NCI-H1417 (cell line): ENCODE measurements around the gene ITPK1.

ENCODE experiments used
- DNase-seq, 3 experiments: peaks; one replicate each; lab custom pipeline; 2025; lab: John Stamatoyannopoulos, UW

ITPK1 gene

GRCh38 chr14:92924247-92924646, 191.5 kb downstream of the ITPK1 start:
- DNase-seq, result peak in 2 of 3 experiments; percentile 50 to 72

DNA sequence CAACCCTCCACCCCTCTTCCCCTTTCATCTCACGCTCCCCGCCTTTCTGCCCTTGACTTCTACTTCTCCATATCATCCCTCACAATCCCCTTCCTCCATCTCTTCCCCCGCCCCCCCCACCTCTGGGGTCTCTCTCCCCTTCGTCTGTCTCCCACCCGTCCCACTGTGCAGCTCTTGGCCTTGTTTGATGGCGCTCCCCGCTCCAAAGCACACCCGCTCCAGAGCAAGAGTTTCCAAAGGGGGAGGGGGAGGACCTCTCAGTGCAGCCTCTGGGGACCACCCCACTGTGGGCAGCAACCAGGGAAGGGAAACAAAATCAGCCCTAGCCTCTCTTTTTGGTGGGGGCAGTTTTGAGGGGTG, 192.0 kb downstream of the ITPK1 start:
- peak in 2 of 3 experiments; percentile 62 to 73 for DNase-seq

- DNase-seq, result peak; percentile 83 to 93 (median 87)
These were observed 192.6 kb downstream of the ITPK1 start, which contains the start of gene CHGA for GRCh38 chr14:92922883-92923743. Gene CHGA, plus strand, starts transcription at chr14:92923150. Its CDS starts 210 bp downstream, at chr14:92923360.

DNA sequence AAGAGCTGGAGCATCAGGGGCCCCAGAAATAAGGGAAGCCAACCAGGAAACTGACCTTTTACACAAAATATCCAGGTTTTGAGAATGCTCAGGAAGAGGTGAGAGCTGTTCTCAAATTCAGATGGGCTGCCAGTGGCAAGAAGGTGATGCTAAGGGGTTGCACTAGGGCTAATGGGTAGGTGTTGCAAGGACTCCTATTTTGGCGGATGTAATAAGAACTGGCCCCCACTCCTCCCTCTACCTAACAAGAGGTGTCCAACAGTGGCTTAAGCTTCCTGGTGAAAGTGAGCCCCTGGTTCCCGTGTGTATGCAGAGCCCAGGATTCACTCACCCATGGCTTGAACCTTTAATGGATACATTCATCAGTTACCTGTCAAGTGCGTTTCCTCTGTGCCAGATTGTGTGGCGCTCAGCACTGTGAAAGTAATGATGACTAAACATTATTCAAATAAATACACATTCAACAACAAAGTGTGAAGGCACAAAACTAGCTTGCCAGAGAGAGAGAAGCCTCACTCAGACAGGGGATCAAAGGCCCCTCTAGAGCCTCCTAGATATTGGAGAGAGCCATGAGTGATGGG, 193.5 kb downstream of the ITPK1 start:
- DNase-seq, result peak; percentile 52 to 91 (median 83)

DNA sequence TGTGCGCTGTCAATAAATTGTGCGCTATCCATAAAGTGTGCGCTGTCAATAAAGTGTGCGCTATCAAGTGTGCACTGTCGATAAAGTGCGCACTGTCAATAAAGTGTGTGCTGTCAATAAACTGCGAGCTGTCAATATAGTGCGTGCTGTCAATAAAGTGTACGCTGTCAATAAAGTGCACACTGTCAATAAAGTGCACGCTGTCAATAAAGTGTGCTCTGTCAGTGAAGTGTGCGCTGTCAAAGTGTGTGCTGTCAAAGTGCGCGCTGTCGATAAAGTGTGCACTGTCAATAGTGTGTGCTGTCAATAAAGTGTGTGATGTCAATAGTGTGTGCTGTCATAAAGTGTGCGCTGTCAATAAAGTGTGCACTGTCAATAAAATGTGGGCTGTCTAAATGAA, 195.7 kb downstream of the ITPK1 start:
- DNase-seq, result no peak

GRCh38 chr14:92917956-92918355, 197.8 kb downstream of the ITPK1 start:
- no peak for DNase-seq

DNA sequence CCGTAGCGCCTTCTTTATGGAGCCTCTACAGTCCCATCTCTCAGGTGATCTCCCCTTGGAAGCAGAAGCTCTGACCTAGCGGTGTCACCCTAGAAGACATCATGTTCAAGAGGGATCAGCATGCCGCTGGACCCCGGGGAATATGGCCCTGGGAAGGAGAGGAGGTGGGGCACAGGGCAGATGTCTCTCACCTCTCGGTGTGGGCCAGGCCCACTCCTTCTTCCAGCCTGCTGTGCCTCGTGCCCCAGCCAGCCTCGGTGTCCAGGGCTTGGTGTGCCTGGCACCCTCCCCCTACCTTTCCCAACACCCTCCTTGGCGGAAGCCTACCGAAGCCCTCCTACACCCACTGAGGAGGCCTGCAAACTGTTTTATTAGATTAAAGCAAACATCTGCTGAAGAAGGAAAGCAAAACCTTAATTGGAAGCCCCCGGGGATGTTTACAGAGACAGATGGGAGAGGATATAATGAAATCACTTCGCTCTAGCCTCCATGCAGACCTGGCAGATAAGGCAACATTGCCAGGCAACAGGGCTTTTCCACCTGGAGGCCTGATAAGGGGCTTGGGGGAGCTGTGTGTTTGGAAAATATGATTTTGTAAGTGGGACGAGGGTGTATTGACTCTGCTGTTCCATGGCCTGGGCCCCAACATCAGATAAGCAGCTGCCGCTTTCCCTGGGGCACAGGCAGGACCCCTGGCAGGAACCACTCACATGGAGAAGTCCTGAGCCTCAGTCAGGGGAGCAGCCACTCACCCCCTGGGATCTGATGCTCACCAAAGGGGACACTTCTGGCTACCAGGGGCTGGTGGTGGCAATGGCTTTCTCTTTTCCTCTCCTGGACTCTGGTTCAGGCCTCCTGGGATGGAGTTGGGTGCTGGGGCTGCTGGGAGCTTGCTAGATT, 198.4 kb downstream of the ITPK1 start:
- DNase-seq, result peak in 2 of 3 experiments; percentile 69 to 91

DNA sequence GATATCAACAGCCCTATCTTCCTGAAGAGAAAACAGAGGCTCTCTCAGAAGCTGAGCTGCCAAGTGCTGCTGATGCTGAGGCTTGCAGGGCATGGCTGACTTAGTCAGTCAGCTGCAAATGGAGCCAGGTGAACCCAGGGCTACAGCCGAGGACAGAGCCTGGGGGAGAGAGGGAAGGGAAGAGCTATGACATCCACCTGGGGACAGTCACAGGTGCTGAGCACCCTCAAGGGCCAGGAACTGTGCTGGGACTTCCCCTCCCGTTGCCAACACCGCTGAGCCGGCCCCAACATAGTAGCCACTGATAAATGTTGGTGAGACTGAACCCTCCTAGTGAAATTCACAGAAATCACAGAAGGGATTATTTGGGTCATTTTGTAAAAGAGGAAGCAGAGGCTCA, 199.5 kb downstream of the ITPK1 start:
- DNase-seq, result no peak

DNA sequence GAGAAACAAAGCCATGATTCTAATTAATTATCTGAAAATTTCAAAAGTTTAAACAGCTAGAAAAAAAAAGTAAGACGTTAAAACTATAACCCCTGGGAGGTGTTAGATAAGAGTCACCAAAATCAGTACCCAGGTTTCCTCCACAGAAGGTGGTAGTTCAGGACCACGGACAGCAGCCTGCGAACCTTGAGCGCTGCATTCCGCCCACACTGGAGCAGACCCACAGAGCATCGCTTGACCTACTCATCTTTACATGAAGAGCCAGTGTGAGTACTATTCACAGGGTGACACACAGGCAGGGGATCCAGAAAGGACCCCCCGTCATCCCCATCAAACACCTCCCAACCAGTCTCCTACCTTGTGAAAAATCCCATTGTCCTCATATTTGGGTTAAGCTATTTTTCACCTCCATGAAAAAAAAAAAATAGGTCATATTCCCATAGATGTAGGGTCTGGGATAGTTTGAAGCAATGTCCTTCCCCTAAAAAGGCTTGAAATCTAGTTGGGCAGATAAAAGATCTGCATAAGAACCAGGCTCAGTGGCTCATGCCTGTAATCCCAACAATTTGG, 201.6 kb downstream of the ITPK1 start:
- DNase-seq, result no peak

DNA sequence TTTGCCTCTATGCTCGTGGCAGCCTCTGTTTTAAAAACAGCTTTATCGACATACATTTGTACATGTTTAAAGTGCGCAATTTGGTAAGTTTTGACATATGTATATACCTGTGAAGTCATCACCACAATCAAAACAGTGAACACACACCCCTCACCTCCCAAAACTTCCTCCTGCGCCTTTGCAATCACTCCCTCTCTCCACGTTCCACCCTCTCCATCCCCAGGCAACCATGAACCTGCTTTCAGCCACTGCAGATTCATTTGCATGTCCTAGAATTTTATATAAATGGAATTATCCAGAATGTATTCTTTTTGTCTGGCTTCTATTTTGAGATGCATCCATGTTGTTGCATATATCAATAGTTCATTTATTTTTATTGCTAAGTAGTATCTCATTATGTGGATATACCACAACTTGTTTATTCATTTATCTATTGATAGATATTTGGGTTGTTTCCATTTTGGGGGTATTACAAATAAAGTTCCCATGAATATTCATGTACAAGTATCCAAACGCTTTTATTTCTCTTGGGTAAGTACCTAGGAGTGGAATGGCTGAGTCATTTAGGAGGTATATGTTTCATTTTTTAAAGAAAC, 208.3 kb downstream of the ITPK1 start:
- DNase-seq, result no peak

GRCh38 chr14:92906823-92907222, 208.9 kb downstream of the ITPK1 start:
- peak; percentile 13 to 76 (median 23) for DNase-seq

DNA sequence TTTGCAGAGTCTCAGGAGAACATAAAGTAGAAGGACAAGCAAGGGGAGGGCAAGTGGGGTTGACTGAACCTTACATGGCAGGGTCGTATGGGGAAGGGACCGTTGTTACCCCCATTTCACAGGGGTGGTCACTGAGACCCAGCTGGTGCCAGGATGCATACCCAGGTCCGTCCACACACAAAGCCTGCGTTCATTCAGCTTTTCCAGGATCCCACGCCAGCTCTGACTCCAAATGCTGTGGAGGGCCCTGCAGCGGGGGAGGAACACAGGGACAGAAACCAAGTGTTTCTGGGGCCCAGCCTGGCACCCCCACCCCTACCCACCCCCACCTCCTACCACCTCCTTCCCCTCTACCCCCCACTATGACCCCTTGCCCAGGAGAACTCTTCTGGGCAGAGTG, 209.3 kb downstream of the ITPK1 start:
- DNase-seq, result no peak

DNA sequence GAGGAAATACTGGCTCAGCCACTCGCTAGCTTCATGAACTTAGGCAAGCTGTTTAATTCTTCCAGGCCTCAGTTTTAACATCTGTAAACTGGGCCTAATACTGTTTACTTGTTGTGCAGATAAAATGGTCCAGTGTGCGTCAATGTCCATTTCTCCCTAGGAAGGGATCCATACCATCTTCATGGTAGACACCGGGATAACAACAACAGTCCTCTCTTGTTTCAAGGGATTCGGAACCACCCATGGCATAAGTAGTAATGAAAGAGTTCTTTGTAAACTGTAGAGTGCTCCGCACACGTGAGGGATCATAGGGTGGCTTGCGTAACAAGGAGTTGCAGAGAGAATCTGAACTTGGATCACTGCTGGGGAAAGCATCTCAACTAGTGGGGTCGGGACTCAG, 210.1 kb downstream of the ITPK1 start:
- DNase-seq, result no peak

DNA sequence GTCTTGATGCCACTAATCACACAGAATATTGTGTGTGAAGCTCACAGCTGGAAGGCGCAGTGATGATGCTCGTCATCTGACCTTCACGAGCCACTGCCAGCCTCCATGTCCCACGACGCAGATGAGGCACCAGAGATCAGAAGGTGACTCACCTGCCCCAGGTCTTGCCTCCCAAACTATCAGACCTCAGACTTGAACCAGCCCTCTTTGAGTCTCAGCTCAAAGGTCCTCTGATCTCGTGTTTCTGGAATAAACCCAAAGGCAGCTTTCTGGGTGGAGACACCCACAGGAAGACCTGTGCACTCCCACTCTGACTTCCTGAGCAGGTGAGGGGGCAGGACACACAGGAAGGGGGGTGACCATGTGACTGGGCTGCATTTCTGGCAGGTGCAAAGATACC, 212.4 kb downstream of the ITPK1 start:
- no peak for DNase-seq

- DNase-seq, result no peak
These were observed 213.0 kb downstream of the ITPK1 start for GRCh38 chr14:92902726-92903125.

- DNase-seq, result no peak
These were observed 213.5 kb downstream of the ITPK1 start for GRCh38 chr14:92902191-92902590.

DNA sequence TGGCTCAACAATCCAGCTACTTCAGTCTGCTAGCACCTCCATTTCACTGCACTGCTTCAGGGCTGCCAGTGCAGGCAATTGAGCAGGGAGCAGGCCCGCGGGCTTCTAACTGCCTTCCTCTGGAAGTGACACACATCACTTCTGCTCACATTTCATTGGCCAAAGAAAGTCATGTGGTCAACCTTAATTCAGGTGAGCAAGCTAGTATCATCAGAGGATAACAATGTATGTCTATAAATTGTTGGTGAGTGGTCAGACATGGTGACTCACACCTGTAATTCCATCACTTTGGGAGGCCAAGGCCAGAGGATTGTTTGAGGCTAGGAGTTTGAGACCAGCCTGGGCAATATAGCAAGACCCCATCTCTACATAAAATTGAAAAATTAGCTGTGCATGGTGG, 215.1 kb downstream of the ITPK1 start:
- no peak for DNase-seq

DNA sequence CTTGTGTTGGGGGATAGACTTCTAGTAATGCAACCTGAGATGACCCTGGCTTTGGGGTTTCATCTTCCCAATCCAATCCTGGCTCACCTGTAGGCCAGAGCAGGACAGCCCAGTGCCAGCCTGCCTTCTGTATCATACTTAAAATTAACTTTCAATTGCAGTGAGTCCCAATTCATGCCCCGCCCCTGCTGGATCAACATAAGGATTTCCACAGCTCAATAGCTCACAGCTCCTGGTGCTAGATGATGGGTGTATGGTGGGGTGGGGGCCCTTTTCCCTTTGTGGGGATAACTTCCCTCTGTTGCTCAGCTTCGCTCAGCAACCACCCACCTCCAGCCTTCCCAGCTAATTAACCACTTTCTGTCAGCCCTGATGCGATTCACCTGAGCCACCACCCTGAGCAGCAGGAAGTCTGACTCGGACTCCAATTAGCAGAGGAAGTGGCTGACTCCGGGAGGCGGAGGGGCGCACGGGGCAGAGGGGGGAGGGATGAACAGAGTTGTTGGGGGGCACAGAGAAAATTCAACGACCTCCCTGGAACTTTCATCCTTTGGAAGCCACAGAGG, 217.1 kb downstream of the ITPK1 start:
- peak in 1 of 3 experiments; percentile 14 for DNase-seq

- no peak for DNase-seq
These were observed 217.7 kb downstream of the ITPK1 start for GRCh38 chr14:92897922-92898565.

DNA sequence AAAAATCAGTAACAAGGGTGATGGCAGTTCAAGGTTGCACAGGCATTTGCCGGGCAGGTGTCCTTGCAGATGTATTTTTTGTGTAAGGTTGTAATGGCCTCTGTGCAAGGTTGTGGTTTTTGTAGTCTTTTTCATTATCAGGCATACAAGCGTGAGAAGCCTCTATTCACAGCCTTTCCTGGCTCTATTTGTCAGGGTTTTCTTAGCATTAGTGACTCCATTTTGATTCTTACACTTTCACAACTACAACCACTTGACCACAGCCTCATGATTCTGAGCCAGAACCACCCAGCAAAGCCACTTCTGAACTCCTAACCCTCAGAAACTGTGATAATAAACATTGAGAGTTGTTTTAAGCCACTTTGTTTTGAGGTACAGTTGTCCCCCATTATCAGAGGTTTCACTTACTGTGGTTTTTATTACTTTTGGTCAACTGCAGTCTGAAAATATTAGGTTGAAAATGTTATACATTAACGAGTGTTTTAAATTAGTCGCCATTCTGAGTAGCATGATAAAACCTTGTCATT, 220.3 kb downstream of the ITPK1 start:
- DNase-seq, result no peak

DNA sequence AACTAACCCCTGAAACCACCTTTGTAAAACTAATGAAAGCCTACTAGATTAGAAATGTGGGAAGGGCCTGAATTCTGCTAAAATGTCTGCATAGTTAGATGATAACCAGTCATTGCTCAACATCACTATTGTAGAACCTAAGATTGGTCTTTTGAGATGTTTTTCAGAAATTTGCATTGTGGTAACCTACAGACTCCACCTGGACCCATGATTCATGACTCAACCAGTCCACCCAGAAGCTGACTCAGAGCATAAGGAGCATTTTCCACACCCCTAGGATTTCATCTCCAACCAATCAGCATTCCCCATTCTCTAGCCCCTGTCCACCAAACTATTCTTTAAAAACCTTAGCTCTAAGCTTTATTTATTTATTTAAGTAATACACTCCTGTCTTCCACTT, 223.1 kb downstream of the ITPK1 start:
- no peak for DNase-seq
